Eye (tissue), 1 donor: Measurements from ENCODE around the gene SMARCB1.

Experiments used
- DNase-seq: peaks from one replicate; pipeline ENCODE4 v3.0.0-alpha.2; 2015

The SMARCB1 gene

DNA sequence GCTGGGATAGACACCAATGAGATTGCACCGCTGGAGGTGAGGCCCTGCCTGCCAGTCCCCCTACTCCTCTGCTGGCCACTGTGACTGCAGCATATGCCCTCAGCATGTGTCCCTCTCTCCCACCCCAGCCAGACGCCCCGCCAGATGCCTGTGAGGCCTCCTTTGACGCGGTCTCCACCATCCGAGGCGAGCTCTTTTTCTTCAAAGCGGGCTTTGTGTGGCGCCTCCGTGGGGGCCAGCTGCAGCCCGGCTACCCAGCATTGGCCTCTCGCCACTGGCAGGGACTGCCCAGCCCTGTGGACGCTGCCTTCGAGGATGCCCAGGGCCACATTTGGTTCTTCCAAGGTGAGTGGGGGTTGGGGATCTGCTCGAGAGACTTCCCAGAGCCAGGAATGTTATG is 5.7 kb upstream of the SMARCB1 start:
- DNase-seq, result no peak

- DNase-seq, result peak; percentile 24
Observed at GRCh38 chr22:23781511-23782183, 5.1 kb upstream of the SMARCB1 start.

DNA sequence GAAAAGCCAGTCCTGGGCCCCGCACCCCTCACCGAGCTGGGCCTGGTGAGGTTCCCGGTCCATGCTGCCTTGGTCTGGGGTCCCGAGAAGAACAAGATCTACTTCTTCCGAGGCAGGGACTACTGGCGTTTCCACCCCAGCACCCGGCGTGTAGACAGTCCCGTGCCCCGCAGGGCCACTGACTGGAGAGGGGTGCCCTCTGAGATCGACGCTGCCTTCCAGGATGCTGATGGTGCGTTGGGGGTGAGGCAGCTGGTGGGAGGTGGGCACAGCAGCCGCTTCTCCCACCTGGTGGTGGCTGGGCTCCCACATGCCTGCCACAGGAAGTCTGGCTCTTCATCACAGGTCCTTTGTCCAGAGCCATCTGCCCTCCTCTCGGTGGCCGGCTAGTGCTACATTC is 4.5 kb upstream of the SMARCB1 start:
- no peak for DNase-seq

DNA sequence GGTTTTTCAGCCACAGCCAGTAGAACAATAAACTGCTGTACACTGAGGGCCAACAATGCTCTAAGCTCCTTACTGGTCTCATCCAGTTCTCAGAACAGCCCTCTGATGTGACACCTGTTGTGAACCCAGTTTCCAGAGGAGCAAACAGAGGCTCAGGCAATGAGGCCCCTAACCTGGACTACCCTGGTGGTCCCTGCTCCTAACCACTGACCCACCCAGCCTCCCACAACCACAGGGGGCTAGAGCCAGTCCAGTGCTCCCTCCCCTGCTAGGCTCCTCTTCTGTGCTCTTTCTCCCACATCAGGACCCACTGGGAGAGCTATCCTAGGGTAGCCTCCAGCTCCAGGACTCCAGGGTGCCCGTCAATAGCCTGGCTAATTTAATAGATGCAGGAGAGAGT is 4.1 kb upstream of the SMARCB1 start:
- no peak for DNase-seq

DNA sequence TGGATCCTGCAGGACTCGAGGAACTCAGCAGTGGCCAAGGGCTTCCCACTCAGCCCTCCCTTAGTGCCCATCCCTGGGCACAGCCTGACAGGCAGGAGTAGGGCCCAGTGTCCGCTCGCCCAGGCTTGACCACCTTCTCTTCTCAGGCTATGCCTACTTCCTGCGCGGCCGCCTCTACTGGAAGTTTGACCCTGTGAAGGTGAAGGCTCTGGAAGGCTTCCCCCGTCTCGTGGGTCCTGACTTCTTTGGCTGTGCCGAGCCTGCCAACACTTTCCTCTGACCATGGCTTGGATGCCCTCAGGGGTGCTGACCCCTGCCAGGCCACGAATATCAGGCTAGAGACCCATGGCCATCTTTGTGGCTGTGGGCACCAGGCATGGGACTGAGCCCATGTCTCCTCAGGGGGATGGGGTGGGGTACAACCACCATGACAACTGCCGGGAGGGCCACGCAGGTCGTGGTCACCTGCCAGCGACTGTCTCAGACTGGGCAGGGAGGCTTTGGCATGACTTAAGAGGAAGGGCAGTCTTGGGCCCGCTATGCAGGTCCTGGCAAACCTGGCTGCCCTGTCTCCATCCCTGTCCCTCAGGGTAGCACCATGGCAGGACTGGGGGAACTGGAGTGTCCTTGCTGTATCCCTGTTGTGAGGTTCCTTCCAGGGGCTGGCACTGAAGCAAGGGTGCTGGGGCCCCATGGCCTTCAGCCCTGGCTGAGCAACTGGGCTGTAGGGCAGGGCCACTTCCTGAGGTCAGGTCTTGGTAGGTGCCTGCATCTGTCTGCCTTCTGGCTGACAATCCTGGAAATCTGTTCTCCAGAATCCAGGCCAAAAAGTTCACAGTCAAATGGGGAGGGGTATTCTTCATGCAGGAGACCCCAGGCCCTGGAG is 3.3 kb upstream of the SMARCB1 start:
- no peak for DNase-seq

- DNase-seq, result no peak
Observed at GRCh38 chr22:23784215-23784732, 2.5 kb upstream of the SMARCB1 start.

DNA sequence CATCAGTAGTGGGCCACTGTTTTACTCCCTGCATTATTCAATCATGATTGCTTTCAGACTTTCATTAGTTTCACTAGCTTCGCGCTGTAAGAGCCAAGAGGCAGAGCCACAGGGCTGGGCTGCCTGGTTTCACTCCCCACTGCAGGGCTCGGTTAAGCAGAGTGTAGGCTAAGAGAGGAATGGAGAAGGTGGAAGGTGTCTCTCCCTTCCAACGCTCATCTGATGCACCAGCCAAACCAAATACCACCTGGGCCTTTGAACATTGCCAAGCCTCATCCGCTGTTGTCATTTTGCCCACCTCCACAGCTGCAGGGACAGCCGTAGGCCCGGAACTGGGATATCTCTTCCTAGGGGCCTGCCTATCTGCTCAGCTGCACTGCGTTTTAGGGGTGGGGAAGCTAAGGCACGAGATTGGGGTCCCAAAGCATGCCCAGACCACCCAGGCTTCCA is 480 bp upstream of the SMARCB1 start:
- DNase-seq, result no peak

DNA sequence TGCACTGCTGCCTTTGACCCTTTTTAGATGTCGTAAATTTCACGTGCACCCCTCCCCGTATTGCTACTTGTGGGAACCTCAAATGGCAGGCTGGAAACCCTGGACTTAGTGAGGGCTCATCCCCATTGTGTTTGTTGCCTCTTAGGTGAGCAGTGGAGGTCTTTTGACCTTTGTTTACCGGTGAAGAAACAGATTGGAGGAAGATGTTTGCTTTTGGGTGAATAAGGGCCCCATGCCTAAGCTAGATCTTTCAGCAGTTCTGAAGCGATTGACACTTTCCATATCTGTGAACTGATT is 782 bp downstream of the SMARCB1 start:
- no peak for DNase-seq

DNA sequence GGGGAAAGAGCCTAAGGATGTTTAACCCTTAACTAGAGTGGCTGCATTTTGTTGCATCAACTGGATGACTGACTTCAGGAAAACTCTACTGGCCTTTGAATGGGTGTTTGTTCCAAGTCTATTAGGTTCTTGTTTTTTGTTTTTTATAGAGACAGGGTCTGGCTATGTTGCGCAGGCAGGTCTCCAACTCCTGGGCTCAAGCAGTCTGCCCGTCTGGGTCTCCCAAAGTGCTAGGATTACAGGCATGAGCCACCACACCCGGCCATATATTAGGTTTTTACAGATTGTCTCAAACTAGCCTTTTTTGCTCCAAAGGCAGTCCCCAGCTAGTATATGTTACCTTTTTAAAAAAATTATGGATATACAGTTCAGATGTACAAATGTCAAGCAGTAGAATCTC is 1.1 kb downstream of the SMARCB1 start:
- no peak for DNase-seq

DNA sequence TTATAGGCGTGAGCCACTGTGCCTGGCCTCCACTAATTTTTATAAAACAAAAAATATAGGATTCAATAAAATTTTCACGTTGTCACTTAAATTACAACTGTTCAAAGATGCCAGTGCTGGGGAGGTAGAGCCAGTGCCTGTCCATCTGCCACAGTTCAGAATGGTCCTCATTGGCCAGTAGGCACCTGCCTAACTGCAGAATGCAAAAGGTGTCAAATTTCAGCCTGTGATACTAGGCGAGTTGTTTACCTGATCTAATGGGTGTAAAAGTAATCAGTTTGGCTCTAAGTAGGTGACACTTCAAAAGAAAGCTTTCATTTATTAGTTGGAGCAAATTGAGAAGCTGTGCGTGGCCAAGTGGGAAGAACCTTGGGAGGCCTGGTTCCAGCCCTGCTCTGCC is 2.4 kb downstream of the SMARCB1 start:
- DNase-seq, result no peak

GRCh38 chr22:23789638-23790037 is 2.9 kb downstream of the SMARCB1 start:
- no peak for DNase-seq

DNA sequence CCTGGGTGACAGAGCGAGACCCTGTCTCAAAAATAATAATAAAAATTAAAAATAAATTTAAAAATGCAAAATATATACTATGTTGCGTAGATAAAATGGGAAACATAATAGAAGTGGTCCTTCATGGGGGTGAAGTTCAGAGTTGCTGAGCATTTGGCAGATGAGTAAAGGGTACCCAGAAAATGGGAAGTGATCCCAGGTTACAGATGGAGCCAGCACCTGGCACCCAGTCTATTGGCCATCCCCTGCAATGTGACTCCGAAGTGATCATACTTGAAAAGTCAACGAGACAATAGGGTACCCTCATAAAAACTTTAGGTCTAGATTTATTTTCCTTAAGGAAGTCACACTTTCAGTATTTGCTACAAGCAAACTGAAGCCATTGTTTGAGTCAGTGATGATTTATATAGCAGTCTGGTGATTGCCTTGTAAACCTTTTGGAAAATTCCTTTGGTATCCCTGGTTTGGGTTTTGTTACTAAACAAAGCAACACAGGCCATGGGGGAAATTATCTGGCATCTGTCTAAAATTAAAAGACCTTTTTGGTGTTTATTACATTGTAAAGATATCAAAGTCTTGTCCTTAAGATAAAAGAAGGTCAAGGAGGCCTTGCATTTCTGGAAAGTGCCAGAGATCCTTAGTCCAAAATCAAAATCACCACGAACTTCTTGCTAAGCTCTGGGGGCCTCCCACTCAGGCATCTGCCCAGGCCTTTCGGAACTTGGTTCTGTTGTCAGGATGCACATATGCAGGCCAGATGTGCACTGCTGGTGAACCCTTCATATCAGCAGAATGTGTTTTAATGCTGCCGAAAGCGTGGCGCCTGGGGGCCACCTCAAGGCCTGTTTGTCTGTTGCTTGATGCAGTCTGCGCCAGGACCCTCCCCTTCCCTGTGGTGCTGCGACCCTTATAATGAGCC is 4.3 kb downstream of the SMARCB1 start:
- DNase-seq, result peak; percentile 70

- no peak for DNase-seq
Observed at GRCh38 chr22:23791738-23792645, 5.2 kb downstream of the SMARCB1 start.

- no peak for DNase-seq
Observed at GRCh38 chr22:23793326-23793725, 6.6 kb downstream of the SMARCB1 start.

- no peak for DNase-seq
Observed at GRCh38 chr22:23796461-23796860, 9.7 kb downstream of the SMARCB1 start.

DNA sequence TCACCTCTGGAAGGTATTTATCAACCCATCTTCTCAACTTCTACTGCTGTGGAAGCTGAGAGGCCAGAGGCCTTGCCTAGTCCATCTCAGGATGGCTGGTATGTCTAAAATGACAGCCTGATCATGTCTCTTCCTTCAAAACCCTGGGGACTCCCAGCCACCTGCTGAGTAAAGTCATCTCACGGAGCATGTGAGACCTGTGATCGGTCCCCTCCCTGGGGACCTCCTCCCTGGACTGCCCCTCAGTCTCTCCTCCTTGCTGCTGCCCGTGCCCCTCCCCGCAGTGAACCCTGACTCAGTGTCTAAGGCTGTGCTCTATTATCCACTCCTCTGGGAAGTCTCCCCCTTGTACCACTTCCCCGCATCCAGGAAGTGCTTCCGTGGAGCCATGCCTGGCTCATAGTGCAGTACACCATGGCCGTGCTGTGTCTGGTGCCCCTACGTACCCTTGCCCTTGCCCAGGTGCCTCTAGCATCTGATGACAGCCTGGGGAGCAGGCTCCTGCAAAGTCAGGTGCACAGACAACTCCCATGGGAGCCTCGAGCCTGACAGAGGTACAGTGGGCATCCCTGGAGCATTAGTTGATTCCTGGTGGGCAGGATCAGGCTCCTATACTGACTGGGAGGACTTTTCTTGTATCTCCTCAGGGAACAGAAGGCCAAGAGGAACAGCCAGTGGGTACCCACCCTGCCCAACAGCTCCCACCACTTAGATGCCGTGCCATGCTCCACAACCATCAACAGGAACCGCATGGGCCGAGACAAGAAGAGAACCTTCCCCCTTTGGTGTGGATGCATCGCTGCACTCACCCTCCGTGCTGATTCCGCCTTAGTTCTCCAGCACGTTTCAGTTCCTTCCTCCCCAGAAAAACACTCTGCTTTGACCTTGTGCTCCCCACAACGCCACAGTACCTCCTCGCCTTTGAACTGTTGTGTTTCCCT is 13.8 kb downstream of the SMARCB1 start:
- DNase-seq, result no peak

DNA sequence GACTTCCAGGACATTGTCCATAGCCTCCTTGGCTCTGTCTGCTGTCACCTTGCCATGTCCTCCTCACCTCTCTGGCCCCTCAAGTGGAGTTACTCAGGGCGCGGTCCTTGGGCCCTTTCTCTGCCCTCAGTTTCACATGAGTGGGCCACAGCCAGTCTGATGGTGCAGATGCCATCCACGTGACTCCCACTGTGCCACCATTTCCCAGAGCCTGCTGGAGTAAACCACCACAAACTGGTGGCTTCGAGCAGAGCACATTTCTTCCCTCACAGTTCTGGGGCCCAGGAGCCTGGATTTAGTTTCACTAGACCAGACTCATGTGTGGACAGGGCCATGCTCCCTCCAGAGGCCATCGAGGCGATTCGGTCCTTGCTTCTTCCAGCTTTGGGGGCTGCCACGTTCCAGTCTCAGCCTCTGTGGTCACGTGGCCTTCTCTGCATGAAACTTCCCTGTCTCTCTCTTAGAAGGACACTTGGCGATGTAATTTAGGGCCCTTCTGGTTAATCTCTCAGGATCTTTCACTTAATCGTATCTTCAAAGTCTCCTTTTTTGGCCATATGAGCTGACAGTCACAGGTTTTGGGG is 14.6 kb downstream of the SMARCB1 start:
- no peak for DNase-seq

DNA sequence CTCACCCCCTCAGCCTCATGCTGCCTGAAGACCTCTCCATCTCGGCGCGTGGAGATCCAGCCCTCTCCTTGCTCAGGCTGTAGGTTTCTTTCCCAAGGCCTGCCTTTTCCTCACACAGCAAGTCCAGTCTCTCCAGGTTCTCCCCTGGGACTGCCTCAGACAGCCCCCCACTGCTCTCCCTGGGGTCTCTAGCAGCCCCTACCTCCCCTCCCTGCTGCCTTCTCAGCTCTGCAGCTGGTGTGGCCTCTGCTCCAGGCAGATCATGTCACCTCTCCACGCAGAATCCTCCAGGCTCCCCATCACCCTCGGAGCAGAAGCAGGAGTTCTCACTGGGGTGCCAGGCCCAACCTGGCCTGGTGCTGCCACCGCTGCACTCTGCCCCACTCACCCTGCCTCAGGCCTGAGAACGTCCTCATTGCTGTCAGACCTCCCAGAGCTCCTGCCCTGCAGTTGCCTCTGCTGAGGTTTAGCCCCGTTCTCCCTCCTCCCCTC is 15.2 kb downstream of the SMARCB1 start:
- DNase-seq, result no peak

- no peak for DNase-seq
Observed at GRCh38 chr22:23803001-23803819, 16.4 kb downstream of the SMARCB1 start.
